Measurements from ENCODE around the gene SHC1. TPM values are rescaled to one million over a fixed set of nuclear protein-coding genes. Genes with fewer than 3 reads are reported as not detected.
A peak's percentile ranks its signal among the peaks of the same experiment; 100 is the strongest.

Gene SHC1
- total RNA-seq (10 to 100 TPM; 37.4 to 40.8 TPM), polyA plus RNA-seq (32.7 TPM)

GRCh38 chr1:154970631-154971340 lies at the start of gene SHC1:
Gene SHC1 (minus strand): TSS chr1:154970747. CDS start chr1:154970526, 221 bp downstream.
- no peaks in the 10 kb centered on the region for H3K27me3 Mint-ChIP-seq
- no peak within 1 kb of the TSS for H3K4me3 ChIP-seq (ENCODE audit: low read length)
- peak within 1 kb of the TSS in 6 of 7 donors; percentile 21 to 61 (median 34) for H3K4me3 Mint-ChIP-seq
- H3K36me3 Mint-ChIP-seq = peaks cover 0 to 54% (median 4%) of the 10 kb centered on the region in 3 donors
- H3K9me3 ChIP-seq (ENCODE audit: low read length) = no peaks in the 10 kb centered on the region
- peaks cover 24 to 38% (median 27%) of the 10 kb centered on the region in 3 donors for H3K4me1 Mint-ChIP-seq
- H3K9me3 Mint-ChIP-seq = no peaks in the 10 kb centered on the region
- peak in 1 of 5 donors; percentile 48 for DNase-seq
- H3K36me3 ChIP-seq (ENCODE audit: insufficient read depth, low read length) = peaks cover 27% of the 10 kb centered on the region
- ChIA-PET POLR2A (interaction anchor here (0.9 kb wide), 1 partner anchor 19 kb away, joined by 4 read pairs; no protein-coding TSS in a partner anchor), CTCF (interaction anchor here (0.9 to 3.6 kb wide), 7 partner anchors 9 to 73 kb away, joined by 3 to 21 read pairs (median 4); partner anchors contain the start of genes PBXIP1 and PYGO2)
- H3K27me3 ChIP-seq (ENCODE audit: insufficient read depth, low read length, poor library complexity, severe bottlenecking) = no peaks in the 10 kb centered on the region
- H3K27ac Mint-ChIP-seq = peak within 1 kb of the TSS; percentile 8 to 95 (median 72)
- H3K4me1 ChIP-seq (ENCODE audit: insufficient read depth, low read length) = peaks cover 31% of the 10 kb centered on the region
- H3K27ac ChIP-seq (ENCODE audit: low read depth, low read length) = peak within 1 kb of the TSS; percentile 60

- peaks cover 22 to 30% (median 30%) of the 10 kb centered on the region in 3 donors for H3K4me1 Mint-ChIP-seq
- Histone ChIP-seq H3K4me3 (ENCODE audit: low read length) (no peak overlapping the region), H3K27ac (ENCODE audit: low read depth, low read length) (no peak overlapping the region), H3K4me1 (ENCODE audit: insufficient read depth, low read length) (peaks cover 40% of the 10 kb centered on the region), H3K9me3 (ENCODE audit: low read length) (no peaks in the 10 kb centered on the region), H3K36me3 (ENCODE audit: insufficient read depth, low read length) (peaks cover 6% of the 10 kb centered on the region), H3K27me3 (ENCODE audit: insufficient read depth, low read length, poor library complexity, severe bottlenecking) (no peaks in the 10 kb centered on the region)
- H3K36me3 Mint-ChIP-seq = peaks cover 0 to 8% (median 0%) of the 10 kb centered on the region in 3 donors
- DNase-seq = no peak
- CTCF ChIA-PET = interaction anchor here (1.0 to 16.7 kb wide), 7 partner anchors 10 to 66 kb away, joined by 3 to 207 read pairs (median 42); partner anchors contain the start of genes ADAM15, CKS1B, EFNA4 and LENEP
- POLR2A ChIA-PET = no interaction called here
- H3K27ac Mint-ChIP-seq = peak overlapping the region in 7 of 8 donors; percentile 47 to 82 (median 64)
- H3K4me3 Mint-ChIP-seq = peak overlapping the region in 3 of 7 donors; percentile 5 to 41 (median 13)
- no peaks in the 10 kb centered on the region for H3K27me3 Mint-ChIP-seq
- H3K9me3 Mint-ChIP-seq = no peaks in the 10 kb centered on the region
Observed at GRCh38 chr1:155019377-155020245, 49.1 kb upstream of the SHC1 start.

GRCh38 chr1:155018617-155019348 lies 48.2 kb upstream of the SHC1 start:
- Mint-ChIP-seq H3K4me1 (peaks cover 30 to 38% (median 37%) of the 10 kb centered on the region in 3 donors), H3K4me3 (peak overlapping the region in 1 of 7 donors; percentile 41), H3K27ac (peak overlapping the region in 4 of 8 donors; percentile 32 to 76 (median 64)), H3K36me3 (peaks cover 0 to 13% (median 0%) of the 10 kb centered on the region in 3 donors), H3K9me3 (no peaks in the 10 kb centered on the region), H3K27me3 (no peaks in the 10 kb centered on the region)
- no peak for DNase-seq
- CTCF ChIA-PET = interaction anchor here (1.0 to 16.7 kb wide), 11 partner anchors 20 to 79 kb away, joined by 3 to 207 read pairs (median 22); partner anchors contain the start of genes ADAM15, CKS1B, EFNA4 and FLAD1
- H3K4me1 ChIP-seq (ENCODE audit: insufficient read depth, low read length) = peaks cover 49% of the 10 kb centered on the region
- no peaks in the 10 kb centered on the region for H3K9me3 ChIP-seq (ENCODE audit: low read length)
- POLR2A ChIA-PET = no interaction called here
- no peaks in the 10 kb centered on the region for H3K27me3 ChIP-seq (ENCODE audit: insufficient read depth, low read length, poor library complexity, severe bottlenecking)
- no peak overlapping the region for H3K4me3 ChIP-seq (ENCODE audit: low read length)
- H3K27ac ChIP-seq (ENCODE audit: low read depth, low read length) = no peak overlapping the region
- H3K36me3 ChIP-seq (ENCODE audit: insufficient read depth, low read length) = peaks cover 12% of the 10 kb centered on the region

- peaks cover 12% of the 10 kb centered on the region for H3K36me3 ChIP-seq (ENCODE audit: insufficient read depth, low read length)
- POLR2A ChIA-PET = interaction anchor here (0.5 to 1.3 kb wide), 5 partner anchors 15 to 66 kb away, joined by 3 to 7 read pairs (median 4); partner anchors contain the start of genes CKS1B, PBXIP1, PYGO2 and ZBTB7B
- H3K27me3 Mint-ChIP-seq = no peaks in the 10 kb centered on the region
- no peaks in the 10 kb centered on the region for H3K27me3 ChIP-seq (ENCODE audit: insufficient read depth, low read length, poor library complexity, severe bottlenecking)
- no peak for DNase-seq
- H3K27ac ChIP-seq (ENCODE audit: low read depth, low read length) = no peak overlapping the region
- H3K4me1 ChIP-seq (ENCODE audit: insufficient read depth, low read length) = peaks cover 56% of the 10 kb centered on the region
- H3K9me3 Mint-ChIP-seq = no peaks in the 10 kb centered on the region
- no peaks in the 10 kb centered on the region for H3K9me3 ChIP-seq (ENCODE audit: low read length)
- CTCF ChIA-PET = interaction anchor here (0.6 to 16.7 kb wide), 33 partner anchors 8 to 458 kb away, joined by 3 to 207 read pairs (median 6); partner anchors contain the start of genes CKS1B, DCST1, DCST2 and FLAD1
- peaks cover 0 to 13% (median 0%) of the 10 kb centered on the region in 3 donors for H3K36me3 Mint-ChIP-seq
- H3K4me3 ChIP-seq (ENCODE audit: low read length) = no peak overlapping the region
- peak overlapping the region in 6 of 7 donors; percentile 34 to 72 (median 59) for H3K4me3 Mint-ChIP-seq
- peaks cover 36 to 47% (median 46%) of the 10 kb centered on the region in 3 donors for H3K4me1 Mint-ChIP-seq
- peak overlapping the region in 6 of 8 donors; percentile 24 to 79 (median 68) for H3K27ac Mint-ChIP-seq
Observed at GRCh38 chr1:155017946-155018316, 47.4 kb upstream of the SHC1 start.

GRCh38 chr1:155017041-155017945 lies 46.7 kb upstream of the SHC1 start:
- H3K4me1 Mint-ChIP-seq = peaks cover 42 to 53% (median 52%) of the 10 kb centered on the region in 3 donors
- ChIA-PET POLR2A (interaction anchor here (0.5 to 1.3 kb wide), 6 partner anchors 14 to 65 kb away, joined by 3 to 7 read pairs (median 4); partner anchors contain the start of genes CKS1B, PBXIP1, PYGO2 and ZBTB7B), CTCF (interaction anchor here (0.6 to 16.7 kb wide), 37 partner anchors 9 to 457 kb away, joined by 3 to 207 read pairs (median 6); partner anchors contain the start of genes ADAM15, CKS1B, DCST1 and DCST2)
- Histone ChIP-seq H3K27ac (ENCODE audit: low read depth, low read length) (peak overlapping the region; percentile 57), H3K9me3 (ENCODE audit: low read length) (no peaks in the 10 kb centered on the region), H3K4me1 (ENCODE audit: insufficient read depth, low read length) (peaks cover 63% of the 10 kb centered on the region), H3K27me3 (ENCODE audit: insufficient read depth, low read length, poor library complexity, severe bottlenecking) (no peaks in the 10 kb centered on the region), H3K36me3 (ENCODE audit: insufficient read depth, low read length) (peaks cover 12% of the 10 kb centered on the region), H3K4me3 (ENCODE audit: low read length) (no peak overlapping the region)
- peak overlapping the region in 6 of 8 donors; percentile 63 to 95 (median 74) for H3K27ac Mint-ChIP-seq
- peak overlapping the region; percentile 37 to 68 (median 57) for H3K4me3 Mint-ChIP-seq
- no peaks in the 10 kb centered on the region for H3K27me3 Mint-ChIP-seq
- no peaks in the 10 kb centered on the region for H3K9me3 Mint-ChIP-seq
- DNase-seq = peak; percentile 82 to 91 (median 84)
- H3K36me3 Mint-ChIP-seq = peaks cover 0 to 13% (median 0%) of the 10 kb centered on the region in 3 donors

- peak overlapping the region; percentile 50 to 89 (median 74) for H3K27ac Mint-ChIP-seq
- CTCF ChIA-PET = interaction anchor here (0.9 to 16.7 kb wide), 23 partner anchors 9 to 457 kb away, joined by 3 to 207 read pairs (median 8); partner anchors contain the start of genes ADAM15, CKS1B, FLAD1 and LENEP
- peaks cover 43 to 61% (median 58%) of the 10 kb centered on the region in 3 donors for H3K4me1 Mint-ChIP-seq
- no peak overlapping the region for H3K4me3 ChIP-seq (ENCODE audit: low read length)
- H3K9me3 ChIP-seq (ENCODE audit: low read length) = no peaks in the 10 kb centered on the region
- H3K9me3 Mint-ChIP-seq = no peaks in the 10 kb centered on the region
- peaks cover 72% of the 10 kb centered on the region for H3K4me1 ChIP-seq (ENCODE audit: insufficient read depth, low read length)
- no peaks in the 10 kb centered on the region for H3K27me3 Mint-ChIP-seq
- H3K4me3 Mint-ChIP-seq = peak overlapping the region in 6 of 7 donors; percentile 43 to 68 (median 52)
- peaks cover 12% of the 10 kb centered on the region for H3K36me3 ChIP-seq (ENCODE audit: insufficient read depth, low read length)
- POLR2A ChIA-PET = interaction anchor here (1.0 to 1.9 kb wide), 4 partner anchors 11 to 62 kb away, joined by 3 to 6 read pairs (median 4); no protein-coding TSS in a partner anchor
- peaks cover 0 to 13% (median 0%) of the 10 kb centered on the region in 3 donors for H3K36me3 Mint-ChIP-seq
- no peaks in the 10 kb centered on the region for H3K27me3 ChIP-seq (ENCODE audit: insufficient read depth, low read length, poor library complexity, severe bottlenecking)
- DNase-seq = peak in 1 of 5 donors; percentile 30
- H3K27ac ChIP-seq (ENCODE audit: low read depth, low read length) = peak overlapping the region; percentile 57
Observed at GRCh38 chr1:155016231-155016831, 45.8 kb upstream of the SHC1 start.
